ENCODE data around the gene EEFSEC. TPM values are rescaled to one million over a fixed set of nuclear protein-coding genes. Genes with fewer than 3 reads are reported as not detected.

Gene EEFSEC
- total RNA-seq, 1 experiment from 2014 or later: 15.4 TPM

DNA sequence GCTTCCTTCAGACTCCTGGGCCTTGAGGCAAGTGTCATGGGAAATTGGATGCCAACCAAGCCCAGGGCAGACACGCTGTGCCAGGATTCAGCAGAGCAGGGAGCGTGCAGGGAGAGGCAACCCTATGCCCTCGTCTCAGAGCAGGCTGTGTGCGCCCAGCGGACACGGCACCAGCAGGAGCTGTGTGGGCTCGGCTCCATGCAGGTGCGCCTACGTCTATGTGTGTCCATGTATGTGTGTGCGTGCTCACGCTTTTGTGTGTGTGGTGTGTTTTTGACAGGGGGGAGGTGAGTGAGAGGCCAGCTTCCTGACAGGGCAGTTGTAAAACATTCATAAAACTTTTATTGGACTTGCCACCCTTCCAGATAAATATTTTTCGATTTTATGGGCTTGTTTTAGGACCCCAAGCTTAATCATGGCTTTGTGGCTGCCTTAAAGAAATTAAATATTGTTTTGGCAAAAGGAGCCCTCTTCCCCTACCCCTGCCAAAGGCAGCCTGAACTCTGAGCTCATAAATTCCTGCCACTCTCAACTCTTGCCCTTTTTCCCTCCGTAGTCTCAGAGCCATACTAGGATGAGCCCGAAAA lies 229.0 kb downstream of the EEFSEC start:
- intact Hi-C loops (cut with micrococcal nuclease; ENCODE audit: unreplicated experiment): no loop called here
- Histone ChIP-seq H3K36me3 (ENCODE audit: control insufficient read depth, insufficient read depth, low read length) (no peaks in the 10 kb centered on the region), H3K27ac (ENCODE audit: low read length) (peak overlapping the region; percentile 90), H3K4me3 (ENCODE audit: low read depth in 2 of 2, low read length in 2 of 2) (no peak overlapping the region), H3K9me3 (ENCODE audit: control insufficient read depth, insufficient read depth, low read depth, low read length) (no peaks in the 10 kb centered on the region), H3K4me1 (ENCODE audit: control insufficient read depth, insufficient read depth, low read length) (peaks cover 51% of the 10 kb centered on the region), H3K27me3 (ENCODE audit: control insufficient read depth, insufficient read depth, low read length) (no peaks in the 10 kb centered on the region)
- ChIA-PET POLR2A (interaction anchor here (0.6 to 0.7 kb wide), 2 partner anchors 119 to 1415 kb away, joined by 3 read pairs; no protein-coding TSS in a partner anchor), CTCF (interaction anchor here (0.6 kb wide), 1 partner anchor 11 kb away, joined by 3 read pairs; no protein-coding TSS in a partner anchor)
- no TSS peak for BruUV-seq (replicated peaks)
- peak; percentile 50; the same call in 1 of the 2 replicates for ATAC-seq
- DNase-seq (ENCODE audit: low read depth, low spot score): no peak
- in situ Hi-C loops (cut with HindIII; ENCODE audit: low pct_unique_long_range_greater_than_20kb, low sequenced_read_pairs): no loop called here
- TF ChIP-seq SIN3A (IDR thresholded peaks at IDR 0.05; ENCODE audit: borderline replicate concordance, insufficient read depth, low read depth, low read length) (no peak), POLR2AphosphoS5 (IDR thresholded peaks at IDR 0.05; ENCODE audit: low read depth, low read length) (peak; percentile 58; the same call in 1 of the 2 replicates), REST (IDR thresholded peaks at IDR 0.05; ENCODE audit: insufficient read depth in 1 of 2, low read depth in 2 of 2, low read length in 1 of 2) (peak in 1 of 2 experiments; percentile 6; a peak in 1 of 4 replicates), TCF7L2 (IDR thresholded peaks at IDR 0.05; ENCODE audit: low read depth, low read length) (peak; percentile 94)
- TF ChIP-seq, protein P1, sequence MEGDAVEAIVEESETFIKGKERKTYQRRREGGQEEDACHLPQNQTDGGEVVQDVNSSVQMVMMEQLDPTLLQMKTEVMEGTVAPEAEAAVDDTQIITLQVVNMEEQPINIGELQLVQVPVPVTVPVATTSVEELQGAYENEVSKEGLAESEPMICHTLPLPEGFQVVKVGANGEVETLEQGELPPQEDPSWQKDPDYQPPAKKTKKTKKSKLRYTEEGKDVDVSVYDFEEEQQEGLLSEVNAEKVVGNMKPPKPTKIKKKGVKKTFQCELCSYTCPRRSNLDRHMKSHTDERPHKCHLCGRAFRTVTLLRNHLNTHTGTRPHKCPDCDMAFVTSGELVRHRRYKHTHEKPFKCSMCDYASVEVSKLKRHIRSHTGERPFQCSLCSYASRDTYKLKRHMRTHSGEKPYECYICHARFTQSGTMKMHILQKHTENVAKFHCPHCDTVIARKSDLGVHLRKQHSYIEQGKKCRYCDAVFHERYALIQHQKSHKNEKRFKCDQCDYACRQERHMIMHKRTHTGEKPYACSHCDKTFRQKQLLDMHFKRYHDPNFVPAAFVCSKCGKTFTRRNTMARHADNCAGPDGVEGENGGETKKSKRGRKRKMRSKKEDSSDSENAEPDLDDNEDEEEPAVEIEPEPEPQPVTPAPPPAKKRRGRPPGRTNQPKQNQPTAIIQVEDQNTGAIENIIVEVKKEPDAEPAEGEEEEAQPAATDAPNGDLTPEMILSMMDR (IDR thresholded peaks at IDR 0.05): no peak

- peaks cover 51% of the 10 kb centered on the region for H3K4me1 ChIP-seq (ENCODE audit: control insufficient read depth, insufficient read depth, low read length)
- POLR2A ChIA-PET: no interaction called here
These were observed 230.3 kb downstream of the EEFSEC start for GRCh38 chr3:128383316-128384235.

More at GRCh38 chr3:128383316-128384235, 230.3 kb downstream of the EEFSEC start:
- no peak overlapping the region for H3K4me3 ChIP-seq (ENCODE audit: low read depth in 2 of 2, low read length in 2 of 2)
- in situ Hi-C loops (cut with HindIII; ENCODE audit: low pct_unique_long_range_greater_than_20kb, low sequenced_read_pairs) (no loop called here), intact Hi-C loops (cut with micrococcal nuclease; ENCODE audit: unreplicated experiment) (no loop called here)
- ATAC-seq (peak; percentile 54), DNase-seq (ENCODE audit: low read depth, low spot score) (peak; percentile 8)
- H3K27me3 ChIP-seq (ENCODE audit: control insufficient read depth, insufficient read depth, low read length): no peaks in the 10 kb centered on the region
- peak overlapping the region; percentile 90 for H3K27ac ChIP-seq (ENCODE audit: low read length)
- H3K36me3 ChIP-seq (ENCODE audit: control insufficient read depth, insufficient read depth, low read length): no peaks in the 10 kb centered on the region
- H3K9me3 ChIP-seq (ENCODE audit: control insufficient read depth, insufficient read depth, low read depth, low read length): no peaks in the 10 kb centered on the region
- CTCF ChIA-PET: interaction anchor here (0.6 kb wide), 1 partner anchor 723 kb away, joined by 3 read pairs; no protein-coding TSS in a partner anchor
- TSS peak; percentile 59 for BruUV-seq (replicated peaks)
- TF ChIP-seq TCF7L2 (IDR thresholded peaks at IDR 0.05; ENCODE audit: low read depth, low read length) (0 out of 2 replicates have a peak, but pooled peaks have one; percentile 29), REST (IDR thresholded peaks at IDR 0.05; ENCODE audit: insufficient read depth in 1 of 2, low read depth in 2 of 2, low read length in 1 of 2) (no peak), POLR2AphosphoS5 (IDR thresholded peaks at IDR 0.05; ENCODE audit: low read depth, low read length) (no peak)

Data from Panc1 (cell line).